ENCODE measurements around the gene AXIN1.
"Not testable (repeated sequence)": the region's sequence is repeated elsewhere in the genome, so short reads cannot be mapped to it uniquely, and the experiment has no call there.

AXIN1 gene

DNA sequence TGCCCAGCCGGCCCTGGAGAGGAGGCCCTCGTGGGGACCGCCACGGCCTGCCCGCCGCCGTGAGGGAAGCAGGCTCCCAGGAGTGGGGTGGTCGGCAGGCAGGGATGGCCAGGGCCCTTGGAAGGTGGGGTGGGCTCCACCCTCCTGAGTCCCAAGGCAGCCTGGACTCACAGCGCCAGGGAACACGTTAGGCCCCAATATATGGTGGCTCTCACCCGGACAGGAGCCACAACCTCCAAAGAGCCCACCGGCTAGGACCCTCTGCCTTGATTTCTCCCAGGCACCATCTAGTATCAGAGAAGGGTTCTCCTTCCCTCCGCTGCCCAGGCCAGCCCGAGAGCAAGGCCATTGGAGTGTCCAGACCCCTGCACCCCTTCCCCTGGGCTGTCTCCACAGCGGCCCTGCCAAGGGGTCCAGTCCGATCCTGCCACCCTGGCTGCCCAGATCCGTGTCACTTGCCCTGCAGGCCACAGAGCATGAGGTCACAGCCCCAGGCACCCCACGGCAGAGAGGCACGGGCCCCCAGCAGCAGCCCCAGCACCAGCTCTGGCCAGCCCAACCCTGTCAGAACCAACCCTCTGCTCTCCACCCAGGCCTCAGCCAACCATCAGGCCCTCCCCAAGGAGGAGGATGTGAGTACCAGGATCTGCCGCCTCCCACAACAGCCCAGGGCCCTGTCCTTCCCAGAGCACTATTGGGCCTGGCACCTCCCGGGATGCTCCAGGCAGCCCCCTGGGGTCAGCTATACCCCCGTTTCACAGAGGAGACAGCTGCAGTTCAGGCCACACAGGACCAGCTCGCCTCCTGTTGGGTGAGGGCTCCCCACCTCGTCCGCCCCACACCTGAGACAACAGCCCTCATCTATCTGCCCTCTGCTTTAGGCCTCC is 1.1 kb upstream of the AXIN1 start:
- no peak for DNase-seq

DNA sequence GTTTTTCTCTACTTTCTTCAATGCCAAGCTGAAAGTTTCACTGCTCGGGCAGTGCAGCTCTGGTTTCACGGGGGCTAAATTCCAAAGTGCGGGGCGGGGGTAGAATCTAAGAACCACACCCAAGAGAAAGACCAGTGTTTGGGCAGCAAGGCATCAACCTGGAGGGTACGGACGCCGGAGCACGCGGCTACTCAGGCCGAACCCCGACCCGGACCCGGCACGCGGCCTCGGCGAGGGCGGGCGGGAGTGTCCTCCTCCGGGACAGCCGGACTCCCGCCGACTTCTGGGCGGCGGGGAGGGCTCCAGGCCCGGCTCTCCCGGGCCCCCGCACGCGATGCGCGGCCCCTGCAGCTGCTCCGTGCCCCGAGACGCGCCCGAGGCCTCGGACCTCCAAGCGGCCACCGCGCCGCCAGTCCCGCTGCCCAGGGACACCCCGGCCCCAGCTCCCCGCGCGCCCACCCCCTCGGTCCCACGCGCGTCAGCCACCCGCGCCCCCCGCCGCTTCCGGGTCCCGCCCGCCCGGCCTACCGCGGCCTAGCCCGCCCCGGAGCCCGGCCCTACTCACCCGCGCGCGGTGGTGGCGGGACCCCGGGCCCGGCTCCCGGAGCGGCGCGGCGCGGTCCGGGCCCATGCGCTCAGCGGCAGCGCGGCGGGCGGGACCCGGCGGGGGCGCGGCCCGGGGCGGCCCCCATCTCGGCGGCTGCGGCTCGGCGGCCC is 561 bp downstream of the AXIN1 start:
- DNase-seq: no peak

DNA sequence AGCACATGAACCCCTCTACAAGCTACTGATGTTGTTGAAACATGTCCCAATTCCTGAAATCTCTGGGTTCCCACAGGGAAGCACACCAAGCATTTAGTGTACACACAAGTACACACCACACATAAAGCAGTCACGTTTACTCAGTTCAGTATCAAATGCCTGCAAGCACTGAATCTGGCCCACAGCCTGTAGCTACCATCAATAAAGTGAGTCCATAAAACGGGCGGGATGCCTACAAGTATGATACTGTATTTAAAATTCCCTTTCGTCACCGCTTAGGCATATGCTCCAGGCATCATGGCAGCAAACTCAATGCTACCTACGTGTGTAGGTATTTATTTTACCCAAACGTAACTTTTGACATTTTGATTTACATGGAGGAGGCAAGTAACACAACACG is 2.3 kb downstream of the AXIN1 start:
- DNase-seq: no peak

DNA sequence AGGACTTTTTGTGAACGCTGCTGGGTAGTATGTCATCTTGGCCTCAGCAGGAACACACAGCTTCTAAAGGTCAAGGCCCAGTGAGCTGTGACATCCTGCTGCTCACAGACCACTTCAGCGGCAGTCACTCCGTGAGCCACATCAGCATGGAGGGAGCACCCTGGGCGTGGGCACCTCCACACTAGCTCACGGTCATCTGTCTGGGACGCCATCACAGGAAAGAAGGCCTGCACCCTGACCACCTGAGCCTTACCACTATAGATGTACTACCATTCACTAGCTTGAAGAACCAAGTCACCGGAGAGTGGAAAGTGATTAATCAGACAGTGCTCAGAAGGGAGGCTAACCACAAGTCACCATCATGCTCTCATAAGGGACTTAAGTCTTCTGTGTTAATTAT is 3.3 kb downstream of the AXIN1 start:
- DNase-seq: no peak

DNA sequence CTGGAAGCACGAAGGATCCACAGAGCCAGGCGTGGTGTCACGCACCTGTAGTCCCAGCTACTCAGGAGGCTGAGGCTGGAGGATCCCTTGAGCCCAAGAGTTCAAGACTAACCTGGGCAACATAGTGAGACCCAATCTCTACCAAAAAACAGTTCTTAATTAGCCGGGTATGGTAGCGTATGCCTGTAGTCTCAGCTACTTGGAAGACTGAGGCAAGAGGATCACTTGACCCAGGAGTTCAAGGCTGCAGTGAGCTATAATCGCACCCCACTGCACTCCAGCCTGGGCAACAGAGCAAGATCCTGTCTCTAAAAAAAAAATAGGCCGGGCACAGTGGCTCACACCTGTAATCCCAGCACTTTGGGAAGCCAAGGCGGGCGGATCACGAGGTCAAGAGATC is 4.0 kb downstream of the AXIN1 start:
- not testable (repeated sequence) for DNase-seq

DNA sequence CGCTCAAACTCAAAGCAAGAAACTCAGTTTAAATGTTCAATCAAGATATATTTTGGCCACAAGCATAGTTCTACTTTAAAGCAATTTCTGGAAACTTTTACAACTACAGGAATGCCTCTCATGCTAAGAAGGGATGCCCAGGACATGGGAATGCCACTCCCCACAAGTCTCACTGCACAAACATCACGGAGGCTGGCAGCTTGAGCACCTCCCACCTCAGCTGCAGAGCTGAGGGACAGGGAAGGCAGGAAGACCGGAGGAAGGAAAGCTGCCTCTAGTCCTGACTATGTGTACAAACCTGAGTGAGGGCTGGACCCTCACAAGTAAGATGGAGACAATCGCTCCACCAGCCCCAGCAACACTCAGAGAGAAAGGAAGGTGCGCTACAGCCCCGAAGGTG is 5.3 kb downstream of the AXIN1 start:
- no peak for DNase-seq

DNA sequence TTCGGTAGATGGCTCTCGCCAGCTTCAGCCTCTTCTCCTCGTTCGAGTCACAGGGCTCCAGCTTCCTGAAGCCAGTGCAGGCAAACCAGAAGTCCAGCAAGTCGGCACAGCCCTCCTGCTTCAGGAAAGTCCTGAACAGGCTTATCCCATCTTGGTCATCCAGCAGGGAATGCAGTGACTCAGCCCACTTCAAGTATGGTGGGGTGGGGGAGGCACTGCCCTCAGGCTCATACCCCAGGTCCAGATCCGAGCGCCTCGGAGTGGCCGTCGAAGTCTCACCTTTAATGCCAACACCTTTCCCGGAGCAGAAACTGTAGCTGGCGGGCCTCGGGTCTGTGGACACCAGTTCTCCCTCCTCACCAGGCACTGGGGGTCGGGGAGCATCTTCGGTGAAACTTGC is 5.9 kb downstream of the AXIN1 start:
- no peak for DNase-seq

DNA sequence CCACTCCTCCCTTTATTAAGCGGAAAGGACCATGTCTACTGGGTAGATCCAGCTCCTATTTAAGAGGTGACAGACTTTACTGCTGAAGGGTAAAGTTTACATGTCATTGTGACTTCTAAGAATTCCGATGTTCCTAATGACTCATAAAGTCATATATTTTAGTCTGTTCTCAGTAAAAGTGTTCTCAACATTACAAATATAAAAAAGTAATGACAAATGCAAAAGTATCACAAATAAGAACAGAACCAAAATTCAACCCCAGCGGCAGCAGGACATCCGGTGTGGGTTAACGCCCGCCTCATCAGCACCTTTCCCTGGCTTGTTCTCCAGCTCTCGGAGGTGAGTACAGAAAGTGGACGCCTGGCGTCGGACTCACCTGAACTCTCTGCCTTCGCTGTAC is 6.8 kb downstream of the AXIN1 start:
- DNase-seq: no peak

DNA sequence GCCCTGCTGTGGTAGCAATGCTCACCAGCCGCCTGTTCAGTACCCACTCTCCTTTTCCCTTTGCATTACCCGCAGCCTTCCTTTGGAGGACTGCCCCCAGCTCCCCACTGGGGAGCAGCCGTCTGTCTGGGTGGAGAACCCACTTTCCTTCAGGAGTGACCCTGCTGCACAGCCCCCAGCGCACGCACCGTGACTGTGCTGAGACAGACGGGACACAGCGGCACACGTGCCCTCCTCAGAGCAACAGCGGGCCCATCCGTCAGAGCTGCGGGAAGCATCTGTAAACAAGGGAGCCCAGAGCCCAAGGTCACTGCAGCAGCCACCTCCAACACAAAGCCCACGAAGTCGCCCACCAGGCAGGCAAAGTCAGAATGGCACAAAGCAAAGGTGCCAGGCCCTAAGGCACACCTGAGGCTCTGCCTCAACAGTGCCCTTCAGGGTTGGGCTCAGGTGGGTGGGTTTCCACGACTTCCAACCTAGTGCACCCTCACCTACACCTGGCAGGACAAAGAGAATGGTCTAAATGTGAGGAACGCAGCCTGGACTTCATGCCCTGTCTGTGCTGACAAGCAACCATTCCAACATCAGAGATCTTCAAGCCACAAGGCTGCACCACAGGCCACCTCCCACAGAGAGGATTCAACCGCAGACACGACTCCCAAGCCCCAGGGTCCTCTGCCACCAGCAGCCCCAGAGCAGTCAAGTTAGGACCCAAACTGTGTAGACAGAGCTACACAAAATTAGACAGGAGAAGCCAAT is 9.9 kb downstream of the AXIN1 start:
- DNase-seq: no peak

DNA sequence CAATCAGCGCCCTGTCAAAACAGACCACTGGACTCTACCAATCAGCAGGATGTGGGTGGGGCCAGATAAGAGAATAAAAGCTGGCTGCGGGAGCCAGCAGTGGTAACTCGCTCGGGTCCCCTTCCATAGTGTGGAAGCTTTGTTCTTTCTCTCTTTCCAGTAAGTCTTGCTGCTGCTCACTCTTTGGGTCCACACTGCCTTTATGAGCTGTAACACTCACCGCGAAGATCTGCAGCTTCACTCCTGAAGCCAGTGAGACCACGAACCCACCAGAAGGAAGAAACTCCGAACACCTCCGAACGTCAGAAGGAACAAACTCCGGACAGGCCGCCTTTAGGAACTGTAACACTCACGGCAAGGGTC is 10.6 kb downstream of the AXIN1 start:
- DNase-seq: not testable (repeated sequence)

DNA sequence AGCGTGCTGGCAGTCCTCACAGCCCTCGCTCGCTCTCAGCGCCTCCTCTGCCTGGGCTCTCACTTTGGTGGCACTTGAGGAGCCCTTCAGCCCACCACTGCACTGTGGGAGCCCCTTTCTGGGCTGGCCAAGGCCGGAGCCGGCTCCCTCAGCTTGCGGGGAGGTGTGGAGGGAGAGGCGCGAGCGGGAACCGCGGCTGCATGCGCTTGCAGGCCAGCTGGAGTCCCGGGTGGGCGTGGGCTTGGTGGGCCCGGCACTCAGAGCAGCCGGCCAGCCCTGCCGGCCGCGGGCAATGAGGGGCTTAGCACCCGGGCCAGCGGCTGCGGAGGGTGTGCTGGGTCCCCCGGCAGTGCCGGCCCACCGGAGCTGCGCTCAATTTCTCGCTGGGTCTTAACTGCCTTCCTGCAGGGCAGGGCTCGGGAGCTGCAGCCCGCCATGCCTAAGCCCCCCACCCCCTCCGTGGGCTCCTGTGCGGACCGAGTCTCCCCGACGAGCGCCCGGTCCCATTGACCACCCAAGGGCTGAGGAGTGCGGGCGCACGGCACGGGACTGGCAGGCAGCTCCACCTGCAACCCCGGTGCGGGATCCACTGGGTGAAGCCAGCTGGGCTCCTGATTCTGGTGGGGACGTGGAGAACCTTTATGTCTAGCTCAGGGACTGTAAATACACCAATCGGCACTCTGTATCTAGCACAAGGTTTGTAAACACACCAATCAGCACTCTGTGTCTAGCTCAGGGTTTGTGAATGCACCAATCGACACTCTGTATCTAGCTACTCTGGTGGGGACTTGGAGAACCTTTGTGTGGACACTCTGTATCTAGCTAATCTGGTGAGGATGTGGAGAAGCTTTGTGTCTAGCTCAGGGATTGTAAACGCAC is 11.2 kb downstream of the AXIN1 start:
- not testable (repeated sequence) for DNase-seq

DNA sequence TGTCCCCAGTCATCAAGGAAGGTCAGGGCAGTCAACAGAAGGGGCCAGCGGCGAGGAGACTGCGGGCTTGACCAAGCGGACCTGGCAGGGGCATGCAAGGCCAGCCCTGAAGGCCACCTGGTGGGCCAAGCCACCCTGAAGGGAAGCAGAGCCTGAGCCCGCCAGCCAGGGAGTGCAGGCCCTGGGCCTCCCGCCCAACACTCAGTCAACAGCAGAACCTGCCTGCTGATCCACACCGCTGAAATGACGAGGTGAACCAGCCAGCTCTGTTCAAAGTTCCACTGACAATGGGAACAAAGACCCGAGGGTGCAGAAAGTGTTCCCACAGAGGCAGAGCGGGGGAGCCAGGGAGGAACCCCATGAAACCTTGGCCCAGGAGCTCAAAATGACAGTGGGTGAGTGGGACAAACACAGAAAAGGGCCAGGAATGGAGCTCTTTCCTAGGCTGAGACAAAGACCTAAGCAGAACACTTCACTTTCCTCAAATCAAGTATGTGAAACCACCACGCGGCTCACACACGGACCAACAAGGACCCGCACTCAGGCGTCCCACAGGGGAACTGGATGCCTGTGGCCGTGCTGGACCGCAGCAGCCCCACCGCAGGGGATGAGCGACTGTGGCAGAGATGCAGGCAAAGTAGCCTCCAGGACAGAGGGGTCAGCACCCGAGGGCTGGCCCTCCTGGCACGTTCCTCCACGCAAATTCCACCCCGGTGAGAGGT is 12.0 kb downstream of the AXIN1 start:
- DNase-seq: no peak

DNA sequence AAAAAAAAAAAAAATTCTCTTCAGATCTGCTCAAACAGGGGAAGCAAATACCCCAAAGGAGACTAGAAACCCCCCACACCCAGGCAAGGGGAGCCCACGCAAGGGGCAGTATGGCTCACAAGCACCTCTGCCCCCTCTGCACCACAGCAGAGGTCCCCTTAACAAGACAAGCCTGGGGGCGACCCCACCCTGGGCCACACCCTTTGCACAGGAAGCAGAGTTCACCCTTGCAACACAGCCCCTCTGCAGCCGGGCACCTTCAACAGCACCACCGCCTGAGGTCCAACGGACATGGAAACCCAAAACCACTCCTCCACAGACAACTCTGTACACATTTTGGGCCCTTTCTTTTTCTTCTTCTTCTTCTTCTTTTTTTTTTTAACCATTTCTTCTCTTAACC is 12.8 kb downstream of the AXIN1 start:
- no peak for DNase-seq

DNA sequence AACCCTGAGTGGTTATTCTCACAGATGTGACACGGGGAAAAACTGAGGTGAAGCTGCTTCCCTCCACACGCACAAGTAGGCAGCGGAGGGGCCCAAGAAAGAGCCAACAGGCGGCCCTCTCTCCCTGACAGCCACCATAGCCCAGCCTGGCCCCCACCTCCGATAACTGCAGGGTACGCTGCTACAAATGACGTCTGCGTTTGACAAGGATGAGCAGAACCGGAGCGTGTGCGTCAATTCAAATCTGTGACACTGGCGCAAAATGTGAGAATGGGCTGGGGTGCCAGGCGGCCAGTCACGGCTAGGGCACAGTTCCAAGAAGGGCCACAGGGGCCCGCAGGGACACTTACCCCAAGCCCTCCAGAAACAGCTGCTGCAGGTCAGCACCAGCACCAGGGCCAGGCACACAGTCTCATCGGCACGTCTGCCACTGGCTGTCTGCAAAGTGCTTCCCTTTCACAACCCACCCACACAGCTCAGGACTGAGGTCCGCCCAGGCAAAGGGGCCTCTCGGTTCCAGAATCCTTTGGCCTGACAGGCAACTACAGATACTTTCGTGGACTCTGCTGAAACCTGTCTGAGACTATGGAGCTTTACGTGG is 14.4 kb downstream of the AXIN1 start:
- DNase-seq: no peak

DNA sequence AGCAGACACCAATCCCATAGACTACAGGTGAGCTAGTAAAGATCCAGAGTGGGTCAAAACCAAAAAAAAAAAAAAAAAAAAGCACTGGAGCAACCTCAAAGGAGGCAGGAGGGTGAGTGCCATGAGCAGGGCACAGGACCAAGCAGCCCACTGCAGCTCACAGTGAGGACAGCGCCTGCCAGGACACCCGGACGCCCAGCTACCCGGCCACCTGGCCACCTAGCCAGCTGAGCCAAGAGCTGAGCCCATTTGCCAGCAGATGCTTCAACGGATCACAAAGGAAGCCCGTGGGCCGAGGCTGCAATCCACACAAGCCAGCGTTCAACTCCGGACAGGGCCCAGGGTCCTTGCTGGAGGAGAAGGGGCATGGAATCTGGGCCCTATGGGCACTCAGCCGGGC is 15.1 kb downstream of the AXIN1 start:
- DNase-seq: no peak

DNA sequence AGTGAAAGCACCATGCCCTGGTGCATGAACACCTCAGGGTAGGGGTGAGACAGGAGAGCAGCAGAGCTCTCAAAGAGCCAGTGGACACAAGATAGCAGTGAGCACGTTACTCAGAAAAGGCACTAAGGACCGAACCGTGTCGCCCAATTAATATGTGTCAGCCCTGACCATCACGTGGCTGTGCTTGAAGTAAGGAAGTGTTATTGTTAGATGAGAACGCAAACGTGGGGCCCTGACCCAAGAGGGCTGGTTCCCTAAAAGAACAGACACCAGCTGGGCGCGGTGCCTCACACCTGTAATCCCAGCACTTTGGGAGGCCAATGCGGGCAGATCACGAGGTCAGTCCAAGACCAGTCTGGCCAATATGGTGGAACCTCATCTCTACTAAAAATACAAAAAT is 16.3 kb downstream of the AXIN1 start:
- DNase-seq: no peak

DNA sequence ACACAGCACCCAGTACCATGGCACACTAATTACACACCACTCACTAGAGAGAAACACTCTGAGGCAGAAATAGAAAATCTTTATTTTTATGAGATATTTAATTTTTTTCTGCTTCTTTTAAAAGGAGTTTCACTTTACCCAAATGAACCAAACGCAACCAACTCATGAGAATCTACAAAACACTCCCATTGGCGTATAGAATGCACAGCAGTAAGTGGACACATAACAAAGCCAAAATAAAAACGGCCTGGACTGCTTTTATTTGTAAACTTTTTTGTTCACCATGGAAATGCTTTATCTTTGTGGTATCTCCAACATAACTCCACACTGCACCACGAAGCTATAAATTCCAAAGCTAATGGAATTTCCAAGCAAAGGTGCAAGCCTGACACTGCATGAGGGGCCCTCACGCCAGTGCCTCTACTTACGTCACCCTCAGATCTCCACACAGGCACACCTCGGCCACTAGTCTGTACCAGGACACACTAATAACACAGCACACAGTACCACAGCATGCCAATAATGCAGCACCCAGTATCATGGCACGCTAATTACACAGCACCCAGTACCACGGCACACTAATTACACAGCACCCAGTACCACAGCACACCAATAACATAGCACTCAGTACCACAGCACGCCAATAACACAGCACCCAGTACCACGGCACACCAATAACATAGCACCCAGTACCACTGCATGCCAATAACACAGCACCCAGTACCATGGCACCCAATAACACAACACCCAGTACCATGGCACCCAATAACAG is 17.5 kb downstream of the AXIN1 start:
- DNase-seq: not testable (repeated sequence)

DNA sequence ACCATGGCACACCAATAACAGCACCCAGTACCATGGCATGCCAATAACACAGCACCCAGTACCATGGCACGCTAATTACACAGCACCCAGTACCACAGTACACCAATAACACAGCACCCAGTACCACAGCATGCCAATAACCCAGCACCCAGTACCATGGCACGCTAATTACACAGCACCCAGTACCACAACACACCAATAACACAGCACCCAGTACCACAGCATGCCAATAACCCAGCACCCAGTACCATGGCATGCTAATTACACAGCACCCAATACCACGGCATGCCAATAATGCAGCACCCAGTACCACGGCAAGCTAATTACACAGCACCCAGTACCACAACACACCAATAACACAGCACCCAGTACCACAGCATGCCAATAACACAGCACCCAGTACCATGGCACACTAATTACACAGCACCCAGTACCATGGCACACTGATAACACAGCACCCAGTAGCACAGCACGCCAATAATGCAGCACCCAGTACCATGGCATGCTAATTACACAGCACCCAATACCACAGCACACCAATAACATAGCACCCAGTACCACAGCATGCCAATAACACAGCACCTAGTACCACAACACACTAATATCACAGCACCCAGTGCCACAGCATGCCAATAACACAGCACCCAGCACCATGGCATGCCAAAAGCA is 18.2 kb downstream of the AXIN1 start:
- not testable (repeated sequence) for DNase-seq

DNA sequence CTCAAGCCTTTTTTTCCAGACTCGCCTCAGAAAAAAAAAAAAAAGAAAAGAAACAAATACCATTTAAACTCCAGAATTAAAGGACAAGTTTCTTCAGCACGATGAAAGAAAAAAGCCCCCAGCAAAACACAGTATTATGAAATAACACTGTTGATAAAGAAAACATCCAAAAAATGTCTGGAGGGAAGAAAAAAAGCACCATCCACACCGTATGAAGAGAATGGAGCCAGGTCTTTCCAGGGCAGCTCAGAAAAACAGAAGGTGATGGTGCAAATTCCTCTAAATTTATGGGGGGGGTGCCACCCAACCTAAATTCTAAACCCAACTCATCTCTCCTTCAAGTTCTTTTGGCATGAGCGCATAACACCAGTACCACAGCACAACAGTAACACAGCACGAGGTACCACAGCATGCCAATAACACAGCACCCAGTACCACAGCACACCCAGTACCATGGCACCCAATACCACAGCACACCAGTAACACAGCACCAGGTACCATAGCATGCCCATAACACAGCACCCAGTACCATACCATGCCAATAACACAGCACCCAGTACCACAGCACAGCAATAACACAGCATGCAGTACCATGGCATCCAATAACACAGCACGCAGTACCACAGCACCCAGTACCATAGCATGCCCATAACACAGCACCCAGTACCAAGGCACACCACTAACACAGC is 19.0 kb downstream of the AXIN1 start:
- DNase-seq: no peak
